H1 (cell line): ENCODE measurements around the gene IL18R1. TPM values are rescaled to one million over a fixed set of nuclear protein-coding genes. Genes with fewer than 3 reads are reported as not detected.

Experiments
- CTCF ChIA-PET: fragments of 300-600 bp; sonication (Branson Sonifier 250); formaldehyde crosslinking; loops from one replicate; lab custom pipeline; 2021; ENCODE audit not compliant: partially characterized antibody; lab: Charles Lee
- POLR2A ChIA-PET: fragments of 300-600 bp; sonication (Branson Sonifier 250); formaldehyde crosslinking; loops from one replicate; lab custom pipeline; 2021; ENCODE audit warnings: inconsistent platforms; ENCODE audit not compliant: partially characterized antibody; lab: Charles Lee
- DNase-seq, 2 experiments: peaks; one replicate each; pipeline versions ENCODE4 v3.0.0 to v3.0.0-alpha.2; 2010 to 2022; ENCODE audit warnings: low spot score in 2 of 2, low read depth in 1 of 2, mixed read lengths in 1 of 2
- FAIRE-seq: peaks from 2 replicates; lab custom pipeline; 2011; peaks lifted over from hg19 to GRCh38; lab: Jason Lieb, UNC
- H2AFZ ChIP-seq: 2 replicates; pipeline ENCODE4 v1.8.1; 2012; ENCODE audit warnings: low read length, inconsistent platforms
- H2AK5ac ChIP-seq: 2 replicates; pipeline ENCODE4 v1.6.1; 2013; ENCODE audit warnings: low read depth, low read length
- H2BK120ac ChIP-seq: replicated peaks from 2 replicates; pipeline ENCODE3; 2013; ENCODE audit warnings: low read depth, low read length, inconsistent platforms
- H2BK12ac ChIP-seq: 2 replicates; pipeline ENCODE4 v1.6.1; 2013; ENCODE audit warnings: low read depth, low read length
- H2BK15ac ChIP-seq: 2 replicates; pipeline ENCODE4 v1.6.1; 2013; ENCODE audit warnings: low read length
- H2BK20ac ChIP-seq: 2 replicates; pipeline ENCODE4 v1.6.1; 2013; ENCODE audit warnings: low read length
- H2BK5ac ChIP-seq: 2 replicates; pipeline ENCODE4 v1.6.1; 2013; ENCODE audit warnings: low read depth, low read length
- H3K14ac ChIP-seq: 2 replicates; pipeline ENCODE4 v1.6.1; 2013; ENCODE audit warnings: inconsistent platforms; ENCODE audit not compliant: insufficient read length
- H3K18ac ChIP-seq: 2 replicates; pipeline ENCODE4 v1.6.1; 2013; ENCODE audit warnings: low read length; ENCODE audit errors: extremely low read depth
- H3K23ac ChIP-seq: 2 replicates; pipeline ENCODE4 v1.6.1; 2013; ENCODE audit warnings: inconsistent platforms; ENCODE audit not compliant: insufficient read length
- H3K23me2 ChIP-seq: 2 replicates; pipeline ENCODE4 v1.6.1; 2013; ENCODE audit warnings: low read depth, low read length
- H3K27ac ChIP-seq: 2 replicates; pipeline ENCODE4 v1.6.1; 2011; ENCODE audit warnings: low read depth, low read length, inconsistent platforms
- H3K27me3 ChIP-seq, 4 experiments: replicated peaks in 1 of 4; 1 replicate in 1 of 4; 2 replicates in 3 of 4; pipeline versions ENCODE4 v1.6.1 to v1.8.1; 2011 to 2013; ENCODE audit warnings: low read length in 3 of 4, mild to moderate bottlenecking in 3 of 4, inconsistent platforms in 2 of 4, mixed read lengths in 2 of 4, moderate library complexity in 1 of 4; ENCODE audit not compliant: control insufficient read depth in 3 of 4, insufficient read depth in 3 of 4; ENCODE audit errors: extremely low read depth in 1 of 4
- H3K36me3 ChIP-seq, 4 experiments: 2 replicates each; pipeline versions ENCODE4 v1.6.1 to v1.8.1; 2011 to 2013; ENCODE audit warnings: mild to moderate bottlenecking in 4 of 4, low read length in 3 of 4, moderate library complexity in 2 of 4, control low read depth in 1 of 4, inconsistent platforms in 1 of 4; ENCODE audit not compliant: insufficient read depth in 4 of 4, control insufficient read depth in 2 of 4
- H3K4ac ChIP-seq: replicated peaks from 2 replicates; pipeline ENCODE3; 2013; ENCODE audit warnings: low read length, low read depth, mixed read lengths, inconsistent platforms; ENCODE audit not compliant: insufficient read length
- H3K4me1 ChIP-seq, 4 experiments: replicated peaks in 1 of 4; 1 replicate in 1 of 4; 2 replicates in 3 of 4; pipeline versions ENCODE4 v1.6.1 to v1.8.1; 2011 to 2013; ENCODE audit warnings: low read length in 3 of 4, inconsistent platforms in 2 of 4, mixed read lengths in 1 of 4; ENCODE audit not compliant: insufficient read depth in 4 of 4, control insufficient read depth in 3 of 4
- H3K4me2 ChIP-seq, 2 experiments: 2 replicates each; pipeline versions ENCODE4 v1.6.1 to v1.8.1; 2011 to 2013; ENCODE audit warnings: low read depth in 2 of 2, low read length in 2 of 2, control low read depth in 1 of 2, inconsistent platforms in 1 of 2, mild to moderate bottlenecking in 1 of 2; ENCODE audit not compliant: insufficient read depth in 1 of 2
- H3K4me3 ChIP-seq, 4 experiments: fragments of 200-600, 300-600 bp in 1 of 4; sonication (generic), shearing (Covaris generic), sonication (Bioruptor Twin) in 1 of 4; 2 replicates each; pipeline versions ENCODE4 v1.5.1 to v1.8.1; 2011 to 2016; ENCODE audit warnings: low read length in 4 of 4, low read depth in 3 of 4, control low read depth in 2 of 4, inconsistent platforms in 2 of 4, mild to moderate bottlenecking in 2 of 4, mixed read lengths in 1 of 4, moderate library complexity in 1 of 4; ENCODE audit not compliant: insufficient read depth in 2 of 4; ENCODE audit errors: extremely low read depth in 1 of 4
- H3K56ac ChIP-seq: replicated peaks from 2 replicates; pipeline ENCODE3; 2013; ENCODE audit warnings: low read depth, mild to moderate bottlenecking, mixed read lengths, low read length, inconsistent platforms; ENCODE audit not compliant: insufficient read length
- H3K79me1 ChIP-seq: 2 replicates; pipeline ENCODE4 v1.6.1; 2013; ENCODE audit warnings: low read depth, low read length, control low read depth
- H3K79me2 ChIP-seq, 2 experiments: 2 replicates each; pipeline versions ENCODE4 v1.6.1 to v1.8.1; 2012 to 2013; ENCODE audit warnings: low read length in 2 of 2, mild to moderate bottlenecking in 2 of 2, inconsistent platforms in 1 of 2; ENCODE audit not compliant: insufficient read depth in 2 of 2, control insufficient read depth in 1 of 2
- H3K9ac ChIP-seq, 4 experiments: replicated peaks in 1 of 4; 1 replicate in 1 of 4; 2 replicates in 3 of 4; pipeline versions ENCODE4 v1.6.1 to v1.8.1; 2011 to 2013; ENCODE audit warnings: low read depth in 3 of 4, low read length in 3 of 4, control low read depth in 2 of 4, mild to moderate bottlenecking in 2 of 4, moderate library complexity in 2 of 4, inconsistent platforms in 1 of 4; ENCODE audit errors: extremely low read depth in 1 of 4
- H3K9me3 ChIP-seq, 2 experiments: 2 replicates each; pipeline versions ENCODE4 v1.6.1 to v1.8.1; 2012 to 2013; ENCODE audit warnings: mild to moderate bottlenecking in 2 of 2, moderate library complexity in 2 of 2, control low read depth in 1 of 2, inconsistent platforms in 1 of 2, low read depth in 1 of 2, low read length in 1 of 2, mixed read lengths in 1 of 2; ENCODE audit not compliant: insufficient read depth in 2 of 2
- H4K20me1 ChIP-seq, 2 experiments: replicated peaks in 1 of 2; 2 replicates each; pipeline versions ENCODE3 to v1.8.1; 2011 to 2013; ENCODE audit warnings: inconsistent platforms in 2 of 2, low read length in 2 of 2, mild to moderate bottlenecking in 1 of 2; ENCODE audit not compliant: insufficient read depth in 2 of 2, control insufficient read depth in 1 of 2
- H4K5ac ChIP-seq: 2 replicates; pipeline ENCODE4 v1.6.1; 2013; ENCODE audit warnings: low read length, low read depth, mixed read lengths, inconsistent platforms; ENCODE audit not compliant: insufficient read length
- H4K8ac ChIP-seq: 2 replicates; pipeline ENCODE4 v1.8.0; 2013; ENCODE audit warnings: mild to moderate bottlenecking, moderate library complexity, low read length, inconsistent platforms; ENCODE audit not compliant: insufficient read depth; ENCODE audit errors: extremely low read depth
- H4K91ac ChIP-seq: replicated peaks from 2 replicates; pipeline ENCODE3; 2013; ENCODE audit warnings: low read length, mixed read lengths, inconsistent platforms; ENCODE audit not compliant: insufficient read length
- CBX5 ChIP-seq: fragments of 300-800, 300-1000 bp; sonication (generic); IDR thresholded peaks from 2 replicates; pipeline ENCODE4 v1.7.1; 2016; ENCODE audit warnings: antibody characterized with exemption, low read length, low read depth
- CTCF ChIP-seq, 3 experiments: IDR thresholded peaks; 1 replicate in 2 of 3; 2 replicates in 1 of 3; pipeline versions ENCODE4 v1.5.1 to v1.6.1; 2011; ENCODE audit warnings: low read length in 3 of 3, mild to moderate bottlenecking in 3 of 3, inconsistent platforms in 2 of 3, low read depth in 1 of 3, moderate library complexity in 1 of 3; ENCODE audit not compliant: insufficient read depth in 1 of 3; ENCODE audit errors: control extremely low read depth in 1 of 3
- GTF2F1 ChIP-seq: IDR thresholded peaks from 2 replicates; pipeline ENCODE4 v1.6.1; 2012; ENCODE audit warnings: low read depth, low read length, improper control_type of control experiment, borderline replicate concordance
- JUND ChIP-seq: IDR thresholded peaks from 2 replicates; pipeline ENCODE4 v1.6.1; 2011; ENCODE audit warnings: mild to moderate bottlenecking, improper control_type of control experiment, low read length
- MAFK ChIP-seq: IDR thresholded peaks from 2 replicates; pipeline ENCODE4 v1.6.1; 2012; ENCODE audit warnings: low read depth, mild to moderate bottlenecking, improper control_type of control experiment, low read length
- POU5F1 ChIP-seq: IDR thresholded peaks from 2 replicates; pipeline ENCODE4 v1.6.1; 2011; ENCODE audit warnings: low read depth, mild to moderate bottlenecking, low read length, moderate library complexity
- RAD21 ChIP-seq, 2 experiments: IDR thresholded peaks in 1 of 2; conservative IDR thresholded peaks in 1 of 2; 2 replicates each; pipeline ENCODE4 v1.6.1; 2011; ENCODE audit warnings: low read depth in 2 of 2, low read length in 2 of 2, improper control_type of control experiment in 1 of 2, inconsistent platforms in 1 of 2, mild to moderate bottlenecking in 1 of 2, moderate library complexity in 1 of 2
- TAF7 ChIP-seq: optimal IDR thresholded peaks from 2 replicates; pipeline ENCODE3; 2011; ENCODE audit warnings: low read depth, mild to moderate bottlenecking, inconsistent platforms, low read length, moderate library complexity, borderline replicate concordance
- YY1 ChIP-seq: IDR thresholded peaks from 2 replicates; pipeline ENCODE4 v1.6.1; 2011; ENCODE audit warnings: low read depth, mild to moderate bottlenecking, low read length
- WGBS, 2 experiments: shearing (Covaris generic) in 1 of 2; methylation state at CpG; one replicate each; pipeline versions ENCODE4 v1.1.6 to v1.1.7; 2013 to 2015; ENCODE audit warnings: low lambda C conversion rate in 2 of 2, mixed read lengths in 2 of 2, inconsistent platforms in 1 of 2, low coverage in 1 of 2, missing lambda C conversion rate in 1 of 2; ENCODE audit not compliant: insufficient replicate concordance in 2 of 2, insufficient coverage in 1 of 2, insufficient read length in 1 of 2; ENCODE audit errors: extremely low coverage in 1 of 2, missing lambda C conversion rate in 1 of 2; 5-methylcytosine and 5-hydroxymethylcytosine counted together
- polyA plus RNA-seq, 7 experiments: library from polyadenylated mRNA; depleted of rRNA in 3 of 7; stranded (reverse) in 5 of 7; unstranded in 2 of 7; fragments of >200 nt in 5 of 7; fragments of 200-250 nt in 2 of 7; gene quantifications; 1 replicate in 5 of 7; 2 replicates in 1 of 7; 4 replicates in 1 of 7; pipeline versions ENCODE4 v1.2.1 to v1.2.3, GENCODE V29; 2011 to 2013; ENCODE audit warnings: missing spikeins in 2 of 7, mixed read lengths in 2 of 7
- total RNA-seq: library from RNA; stranded (reverse); fragmentation: NEBNext Ultra II Directional; extraction: Animal tissue kit (Norgen Biotek cat#: 25700); gene quantifications from 2 replicates; pipeline ENCODE4 v1.2.1, GENCODE V29; 2021
- TF ChIP-seq, protein P1 (sequence below): IDR thresholded peaks from 2 replicates; pipeline ENCODE4 v1.6.1; 2011; ENCODE audit warnings: low read length, improper control_type of control experiment

IL18R1 gene
- total and polyA plus RNA-seq, 2 of the 8 experiments (the other 6 are each of a cell fraction or from before 2014, with no cell fraction given): 0.54 TPM; not detected in 1

DNA sequence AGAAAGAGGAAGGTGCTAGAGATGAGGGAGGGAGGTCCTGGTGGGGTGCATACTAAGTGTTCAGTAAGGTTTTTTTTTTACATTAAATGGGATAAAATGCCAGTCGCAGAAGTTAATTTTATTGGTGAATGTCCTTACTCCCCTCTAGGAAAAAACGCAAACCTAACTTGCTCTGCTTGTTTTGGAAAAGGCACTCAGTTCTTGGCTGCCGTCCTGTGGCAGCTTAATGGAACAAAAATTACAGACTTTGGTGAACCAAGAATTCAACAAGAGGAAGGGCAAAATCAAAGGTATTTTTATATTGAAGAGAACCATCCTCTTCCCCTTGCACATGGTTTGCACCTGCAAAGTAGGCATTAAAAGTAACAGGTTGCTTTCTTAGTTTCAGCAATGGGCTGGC lies 12.7 kb upstream of the IL18R1 start:
- no peak overlapping the region for H4K91ac ChIP-seq
- no peak for FAIRE-seq
- no peak for DNase-seq
- H2BK20ac ChIP-seq: no peak overlapping the region
- no peak overlapping the region for H2AK5ac ChIP-seq
- no peak overlapping the region for H3K27ac ChIP-seq
- no peak overlapping the region for H2BK120ac ChIP-seq
- H3K23ac ChIP-seq: no peak overlapping the region
- 89% methylated on average over 3 of the region's 3 CpGs; no CpG with 5 or more reads in 1 of the 2 experiments for WGBS, 2 experiments
- ChIA-PET CTCF (interaction anchor here (0.7 to 1.8 kb wide), 4 partner anchors 41 to 369 kb away, joined by 3 to 4 read pairs (median 4); partner anchors contain the start of gene SLC9A4), POLR2A (interaction anchor here (0.7 kb wide), 2 partner anchors 12 to 572 kb away, joined by 4 to 5 read pairs; no protein-coding TSS in a partner anchor)
- H3K9ac ChIP-seq: no peak overlapping the region
- H2BK12ac ChIP-seq: no peak overlapping the region
- no peaks in the 10 kb centered on the region for H3K27me3 ChIP-seq
- no peaks in the 10 kb centered on the region for H4K20me1 ChIP-seq
- peak overlapping the region; percentile 70; the same call in 1 of the 2 replicates for H2AFZ ChIP-seq
- no peak overlapping the region for H2BK5ac ChIP-seq
- H3K18ac ChIP-seq: no peak overlapping the region
- H3K4me2 ChIP-seq: no peak overlapping the region
- no peak overlapping the region for H2BK15ac ChIP-seq
- H3K36me3 ChIP-seq: no peaks in the 10 kb centered on the region
- H3K4ac ChIP-seq: no peak overlapping the region
- H3K79me2 ChIP-seq: no peaks in the 10 kb centered on the region
- no peak overlapping the region for H4K8ac ChIP-seq
- H3K79me1 ChIP-seq: no peaks in the 10 kb centered on the region
- no peaks in the 10 kb centered on the region for H3K23me2 ChIP-seq
- no peak overlapping the region for H3K56ac ChIP-seq
- no peak overlapping the region for H3K14ac ChIP-seq
- H3K4me1 ChIP-seq: no peaks in the 10 kb centered on the region
- no peaks in the 10 kb centered on the region for H3K9me3 ChIP-seq
- no peak overlapping the region for H3K4me3 ChIP-seq
- no peak overlapping the region for H4K5ac ChIP-seq
- no peak for TF ChIP-seq TAF7
- TF ChIP-seq GTF2F1: no peak
- no peak for TF ChIP-seq RAD21 (IDR thresholded peaks at IDR 0.05 in 1 of 2, conservative IDR thresholded peaks at IDR 0.05 in 1 of 2; ENCODE audit: low read depth in 2 of 2, low read length in 2 of 2)
- no peak for TF ChIP-seq YY1
- no peak for TF ChIP-seq CTCF (IDR thresholded peaks at IDR 0.05; ENCODE audit: control extremely low read depth in 1 of 3, insufficient read depth in 1 of 3, low read depth in 1 of 3, low read length in 3 of 3)
- TF ChIP-seq, protein P1, sequence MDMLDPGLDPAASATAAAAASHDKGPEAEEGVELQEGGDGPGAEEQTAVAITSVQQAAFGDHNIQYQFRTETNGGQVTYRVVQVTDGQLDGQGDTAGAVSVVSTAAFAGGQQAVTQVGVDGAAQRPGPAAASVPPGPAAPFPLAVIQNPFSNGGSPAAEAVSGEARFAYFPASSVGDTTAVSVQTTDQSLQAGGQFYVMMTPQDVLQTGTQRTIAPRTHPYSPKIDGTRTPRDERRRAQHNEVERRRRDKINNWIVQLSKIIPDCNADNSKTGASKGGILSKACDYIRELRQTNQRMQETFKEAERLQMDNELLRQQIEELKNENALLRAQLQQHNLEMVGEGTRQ: no peak
- TF ChIP-seq POU5F1: no peak
- no peak for TF ChIP-seq CBX5
- TF ChIP-seq JUND: no peak
- no peak for TF ChIP-seq MAFK
